OCI-LY7 (cell line): Measurements from ENCODE around the gene TRIM39. TPM values are rescaled to one million over a fixed set of nuclear protein-coding genes. Genes with fewer than 3 reads are reported as not detected.

ENCODE experiments used
- BruUV-seq: library from RNA; stranded (reverse); fragments of 400-500 nt; replicated peaks from 2 replicates; lab custom pipeline; 2021; lab: Mats Ljungman, UMichigan
- CTCF ChIA-PET: fragments of 300-600 bp; sonication (Branson Sonifier 250); formaldehyde crosslinking; loops from one replicate; lab custom pipeline; 2022; ENCODE audit warnings: antibody characterized with exemption; ENCODE audit not compliant: unreplicated experiment; lab: Charles Lee
- POLR2A ChIA-PET: fragments of 300-600 bp; sonication (Branson Sonifier 250); formaldehyde crosslinking; loops from one replicate; lab custom pipeline; 2022; ENCODE audit warnings: antibody characterized with exemption; lab: Charles Lee
- DNase-seq: peaks from one replicate; pipeline ENCODE4 v3.0.0-alpha.2; 2015; ENCODE audit warnings: low spot score
- H2AFZ ChIP-seq: fragments of 200-600 bp; sonication (generic), shearing (Covaris generic); 2 replicates; pipeline ENCODE4 v1.6.1; 2014; ENCODE audit warnings: mild to moderate bottlenecking, antibody characterized with exemption, low read length, moderate library complexity
- H3K27ac ChIP-seq: fragments of 200-600 bp; sonication (generic); 2 replicates; pipeline ENCODE4 v1.5.1; 2014; ENCODE audit warnings: mixed run types, low read depth, mild to moderate bottlenecking, moderate library complexity, low read length, inconsistent platforms; ENCODE audit not compliant: poor library complexity, severe bottlenecking
- H3K36me3 ChIP-seq: fragments of 200-600 bp; sonication (generic); 2 replicates; pipeline ENCODE4 v1.6.1; 2014; ENCODE audit warnings: mild to moderate bottlenecking, antibody characterized with exemption, low read length, moderate library complexity, mixed read lengths; ENCODE audit not compliant: insufficient read depth
- H3K4me1 ChIP-seq: fragments of 200-600 bp; sonication (generic); 2 replicates; pipeline ENCODE4 v1.5.1; 2014; ENCODE audit warnings: mild to moderate bottlenecking, low read length; ENCODE audit not compliant: insufficient read depth, poor library complexity, severe bottlenecking
- H3K4me2 ChIP-seq: fragments of 200-600 bp; sonication (generic); 2 replicates; pipeline ENCODE4 v1.6.1; 2014; ENCODE audit warnings: mild to moderate bottlenecking, low read length
- H3K4me3 ChIP-seq: fragments of 200-600 bp; sonication (generic); 2 replicates; pipeline ENCODE4 v1.5.1; 2014; ENCODE audit warnings: mild to moderate bottlenecking, low read depth, low read length; ENCODE audit not compliant: poor library complexity, severe bottlenecking
- H3K79me2 ChIP-seq: fragments of 200-600 bp; sonication (generic); 2 replicates; pipeline ENCODE4 v1.6.1; 2016; ENCODE audit warnings: low read depth, mild to moderate bottlenecking, low read length, moderate library complexity, mixed read lengths; ENCODE audit not compliant: insufficient read depth
- H3K9me2 ChIP-seq: fragments of 200-600 bp; sonication (generic); 2 replicates; pipeline ENCODE4 v1.6.1; 2016; ENCODE audit warnings: mild to moderate bottlenecking, low read length, mixed read lengths; ENCODE audit not compliant: insufficient read depth
- H3K9me3 ChIP-seq: fragments of 200-600 bp; sonication (generic); 2 replicates; pipeline ENCODE4 v1.6.1; 2014; ENCODE audit warnings: mild to moderate bottlenecking, mixed run types, low read length, mixed read lengths
- H4K20me1 ChIP-seq: fragments of 200-600 bp; sonication (generic); 2 replicates; pipeline ENCODE4 v1.6.1; 2014; ENCODE audit warnings: mild to moderate bottlenecking, antibody characterized with exemption, low read length, moderate library complexity, mixed read lengths; ENCODE audit not compliant: insufficient read depth
- CTCF ChIP-seq: fragments of 200-600 bp; sonication (generic); conservative IDR thresholded peaks from 2 replicates; pipeline ENCODE4 v1.5.1; 2014; ENCODE audit warnings: mild to moderate bottlenecking, antibody characterized with exemption, low read length, moderate library complexity, mixed read lengths
- EZH2phosphoT487 ChIP-seq: fragments of 200-600 bp; sonication (generic); IDR thresholded peaks from 2 replicates; pipeline ENCODE4 v1.6.1; 2018; ENCODE audit warnings: low read depth, borderline replicate concordance, mild to moderate bottlenecking, mixed run types, antibody characterized with exemption, low read length, moderate library complexity, mixed read lengths
- intact Hi-C: fragments of 100-400 bp; cut with micrococcal nuclease; formaldehyde crosslinking; loops from one replicate; pipeline ENCODE4 v1.10.0; 2022; ENCODE audit not compliant: unreplicated experiment
- total RNA-seq, 2 experiments: library from RNA; depleted of rRNA in 1 of 2; stranded (reverse); fragments of >200 nt in 1 of 2; shearing (Covaris generic) in 1 of 2; gene quantifications; 2 replicates each; pipeline ENCODE4 v1.2.3, GENCODE V29; 2014 to 2022

The TRIM39 gene
- total RNA-seq, 2 experiments from 2014 or later: 11.4 to 17.0 TPM

GRCh38 chr6:30348957-30349356 lies 22.2 kb downstream of the TRIM39 start:
- no TSS peak for BruUV-seq
- CTCF ChIA-PET: no interaction called here

GRCh38 chr6:30349421-30350177 lies 22.9 kb downstream of the TRIM39 start:
- intact Hi-C loops: loop anchor here (5.0 to 10.0 kb wide), 3 partner anchors 112 to 597 kb away; partner anchors contain the start of genes POLR1H and PPP1R11
- H3K79me2 ChIP-seq: peaks cover 7% of the 10 kb centered on the region; the same call in 1 of the 2 replicates
- 0 out of 2 replicates have a peak overlapping the region, but pooled peaks have one; percentile 12 for H3K4me2 ChIP-seq
- H3K36me3 ChIP-seq: peaks cover 13% of the 10 kb centered on the region
- no peaks in the 10 kb centered on the region for H4K20me1 ChIP-seq
- no peaks in the 10 kb centered on the region for H3K9me3 ChIP-seq
- ChIA-PET POLR2A (interaction anchor here (0.6 to 1.0 kb wide), 2 partner anchors 38 to 45 kb away, joined by 3 to 6 read pairs; no protein-coding TSS in a partner anchor), CTCF (no interaction called here)
- no peaks in the 10 kb centered on the region for H3K9me2 ChIP-seq
- no peak overlapping the region for H3K27ac ChIP-seq
- TF ChIP-seq EZH2phosphoT487 (no peak), CTCF (peak; percentile 74)
- BruUV-seq: no TSS peak
- no peak overlapping the region for H3K4me3 ChIP-seq
- DNase-seq: peak; percentile 27
- H3K4me1 ChIP-seq: peaks cover 29% of the 10 kb centered on the region
- no peak overlapping the region for H2AFZ ChIP-seq

More at GRCh38 chr6:30348957-30349356, 22.2 kb downstream of the TRIM39 start:
- no peak overlapping the region for H3K27ac ChIP-seq
- H3K79me2 ChIP-seq: peaks cover 7% of the 10 kb centered on the region; the same call in 1 of the 2 replicates
- peaks cover 13% of the 10 kb centered on the region for H3K36me3 ChIP-seq
- TF ChIP-seq EZH2phosphoT487 (no peak), CTCF (no peak)
- POLR2A ChIA-PET: no interaction called here
- intact Hi-C loops: loop anchor here (5.0 to 10.0 kb wide), 2 partner anchors 112 to 284 kb away; partner anchors contain the start of genes POLR1H and PPP1R11
- H3K9me2 ChIP-seq: no peaks in the 10 kb centered on the region
- no peak for DNase-seq
- H2AFZ ChIP-seq: no peak overlapping the region
- peaks cover 29% of the 10 kb centered on the region for H3K4me1 ChIP-seq
- no peak overlapping the region for H3K4me2 ChIP-seq
- no peaks in the 10 kb centered on the region for H4K20me1 ChIP-seq
- no peaks in the 10 kb centered on the region for H3K9me3 ChIP-seq
- H3K4me3 ChIP-seq: no peak overlapping the region
